ENCODE data around the gene RTL9.
"Not testable (repeated sequence)": the region's sequence is repeated elsewhere in the genome, so short reads cannot be mapped to it uniquely, and the experiment has no call there.

Gene RTL9

GRCh38 chrX:110321081-110321480, 37.6 kb upstream of the RTL9 start:
- no peak overlapping the region for H3K4me3 ChIP-seq
- H3K9me3 ChIP-seq = peaks cover 0 to 4% (median 0%) of the 10 kb centered on the region in 3 donors
- DNase-seq = no peak
- no peaks in the 10 kb centered on the region for H3K4me1 ChIP-seq
- no peaks in the 10 kb centered on the region for H3K36me3 ChIP-seq
- no peak overlapping the region for H3K27ac ChIP-seq
- intact Hi-C loops (cut with DNase I; ENCODE audit: low total_unique reads) = no loop called here
- H3K27me3 ChIP-seq = no peaks in the 10 kb centered on the region
- TF ChIP-seq CTCF (IDR thresholded peaks at IDR 0.05) = no peak

GRCh38 chrX:110321670-110322069, 37.0 kb upstream of the RTL9 start:
- intact Hi-C loops (cut with DNase I; ENCODE audit: low total_unique reads) = no loop called here
- H3K4me3 ChIP-seq = no peak overlapping the region

GRCh38 chrX:110322603-110323002, 36.0 kb upstream of the RTL9 start:
- Histone ChIP-seq H3K9me3 (peaks cover 0 to 6% (median 0%) of the 10 kb centered on the region in 3 donors), H3K36me3 (no peaks in the 10 kb centered on the region), H3K27ac (no peak overlapping the region), H3K4me3 (no peak overlapping the region), H3K4me1 (no peaks in the 10 kb centered on the region), H3K27me3 (no peaks in the 10 kb centered on the region)
- TF ChIP-seq CTCF (IDR thresholded peaks at IDR 0.05) = no peak
- intact Hi-C loops (cut with DNase I; ENCODE audit: low total_unique reads) = no loop called here
- DNase-seq = no peak

More at GRCh38 chrX:110321670-110322069, 37.0 kb upstream of the RTL9 start:
- H3K9me3 ChIP-seq = peaks cover 0 to 6% (median 0%) of the 10 kb centered on the region in 3 donors
- no peak overlapping the region for H3K27ac ChIP-seq
- H3K4me1 ChIP-seq = no peaks in the 10 kb centered on the region
- H3K36me3 ChIP-seq = no peaks in the 10 kb centered on the region
- no peak for TF ChIP-seq CTCF (IDR thresholded peaks at IDR 0.05)
- no peaks in the 10 kb centered on the region for H3K27me3 ChIP-seq
- no peak for DNase-seq

GRCh38 chrX:110326712-110327111, 31.9 kb upstream of the RTL9 start:
- H3K27me3 ChIP-seq = no peaks in the 10 kb centered on the region
- no peak overlapping the region for H3K4me3 ChIP-seq
- H3K27ac ChIP-seq = no peak overlapping the region
- intact Hi-C loops (cut with DNase I; ENCODE audit: low total_unique reads) = no loop called here
- peaks cover 0 to 6% (median 0%) of the 10 kb centered on the region in 3 donors for H3K9me3 ChIP-seq
- no peak for TF ChIP-seq CTCF (IDR thresholded peaks at IDR 0.05)
- no peaks in the 10 kb centered on the region for H3K4me1 ChIP-seq
- no peak for DNase-seq
- no peaks in the 10 kb centered on the region for H3K36me3 ChIP-seq

GRCh38 chrX:110327336-110327735, 31.3 kb upstream of the RTL9 start:
- no peak for TF ChIP-seq CTCF (IDR thresholded peaks at IDR 0.05)

GRCh38 chrX:110328613-110329012, 30.0 kb upstream of the RTL9 start:
- H3K4me1 ChIP-seq; H3K27ac ChIP-seq; DNase-seq; H3K4me3 ChIP-seq; H3K36me3 ChIP-seq; H3K27me3 ChIP-seq; intact Hi-C loops (cut with DNase I; ENCODE audit: low total_unique reads); H3K9me3 ChIP-seq: not testable (repeated sequence)

More at GRCh38 chrX:110327336-110327735, 31.3 kb upstream of the RTL9 start:
- H3K27ac ChIP-seq = no peak overlapping the region
- H3K4me3 ChIP-seq = no peak overlapping the region
- intact Hi-C loops (cut with DNase I; ENCODE audit: low total_unique reads) = no loop called here
- no peaks in the 10 kb centered on the region for H3K4me1 ChIP-seq
- H3K9me3 ChIP-seq = peaks cover 0 to 6% (median 0%) of the 10 kb centered on the region in 3 donors
- no peak for DNase-seq
- no peaks in the 10 kb centered on the region for H3K36me3 ChIP-seq
- H3K27me3 ChIP-seq = no peaks in the 10 kb centered on the region

All from tibial artery (tissue), 4 donors.